HK-2 (cell line): ENCODE measurements around the gene OLFM2.
"Not testable (repeated sequence)": the region's sequence is repeated elsewhere in the genome, so short reads cannot be mapped to it uniquely, and the experiment has no call there.

ENCODE experiments used
- DNase-seq: peaks from one replicate; pipeline ENCODE4 v3.0.0-alpha.2; 2018; ENCODE audit not compliant: unreplicated experiment

OLFM2 gene

GRCh38 chr19:9943744-9944143, 7.4 kb upstream of the OLFM2 start:
- DNase-seq, result no peak

GRCh38 chr19:9941671-9942070, 5.4 kb upstream of the OLFM2 start:
- DNase-seq, result no peak

DNA sequence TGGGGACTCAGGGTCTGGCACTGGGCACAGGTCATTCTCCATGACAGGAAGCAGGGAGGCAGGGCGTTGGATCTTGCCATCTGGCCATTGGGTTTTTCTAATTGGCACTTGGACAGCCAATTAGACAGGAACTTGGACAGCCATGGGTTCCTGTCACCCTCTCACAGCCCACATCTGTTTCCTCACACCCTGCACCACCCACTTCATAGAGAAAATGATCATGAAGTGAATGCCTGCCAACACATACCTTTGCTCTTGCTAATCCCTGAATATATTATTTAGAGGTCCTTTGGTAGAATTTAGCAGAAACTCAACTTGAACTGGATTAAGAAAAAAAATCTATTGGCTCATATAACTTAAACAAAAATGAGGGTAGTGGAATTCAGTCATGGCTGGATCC, 4.9 kb upstream of the OLFM2 start:
- DNase-seq, result no peak

GRCh38 chr19:9940778-9941177, 4.5 kb upstream of the OLFM2 start:
- no peak for DNase-seq

DNA sequence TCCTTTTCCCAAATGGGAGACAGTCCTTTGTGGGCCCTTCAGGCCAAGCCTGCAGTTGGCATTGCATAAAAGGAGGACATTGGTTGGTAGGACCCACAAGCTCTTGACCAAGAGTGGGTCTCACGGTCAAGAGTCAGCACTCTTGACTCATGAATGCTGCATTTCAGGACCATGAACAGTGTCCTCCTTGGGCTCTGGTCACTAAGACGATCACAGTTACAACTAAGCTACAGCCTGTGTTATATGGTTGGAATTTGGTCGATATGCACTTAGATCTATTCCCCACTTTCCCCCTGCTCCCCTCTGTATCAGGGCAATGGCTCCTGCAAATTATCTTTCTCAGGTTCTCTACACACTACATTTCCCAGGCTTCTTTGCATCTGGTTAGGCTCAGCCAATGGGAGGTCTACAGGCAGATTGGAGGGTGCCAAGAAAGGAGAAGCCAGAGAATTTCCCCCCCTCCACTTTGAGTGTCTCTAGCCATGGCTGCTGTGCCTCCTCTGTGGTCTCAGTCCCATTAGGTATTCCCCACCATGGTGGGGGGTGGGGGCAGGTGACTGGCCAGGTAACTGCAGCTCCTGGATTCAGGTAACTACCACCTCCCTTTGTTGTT, 3.1 kb upstream of the OLFM2 start:
- no peak for DNase-seq

DNA sequence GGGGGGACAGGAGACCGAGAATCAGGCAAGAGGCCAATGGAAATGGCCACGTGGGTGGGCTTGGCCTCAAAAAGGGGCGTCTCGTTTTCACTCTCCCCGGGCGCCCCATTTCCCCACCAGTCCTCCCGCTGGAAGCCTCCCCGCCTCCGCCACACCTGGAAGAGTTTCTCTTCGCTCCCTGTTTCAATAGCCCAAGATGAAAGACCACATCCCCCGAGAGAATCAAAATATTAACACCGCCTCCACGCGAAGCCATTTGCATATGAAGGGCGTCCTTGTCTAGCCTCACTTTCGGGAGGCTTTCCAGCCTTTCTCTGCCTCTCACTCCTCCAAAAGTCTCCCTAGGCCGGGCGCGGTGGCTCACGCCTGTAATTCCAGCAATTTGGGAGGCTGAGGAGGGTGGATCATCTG, 691 bp upstream of the OLFM2 start:
- DNase-seq, result no peak

DNA sequence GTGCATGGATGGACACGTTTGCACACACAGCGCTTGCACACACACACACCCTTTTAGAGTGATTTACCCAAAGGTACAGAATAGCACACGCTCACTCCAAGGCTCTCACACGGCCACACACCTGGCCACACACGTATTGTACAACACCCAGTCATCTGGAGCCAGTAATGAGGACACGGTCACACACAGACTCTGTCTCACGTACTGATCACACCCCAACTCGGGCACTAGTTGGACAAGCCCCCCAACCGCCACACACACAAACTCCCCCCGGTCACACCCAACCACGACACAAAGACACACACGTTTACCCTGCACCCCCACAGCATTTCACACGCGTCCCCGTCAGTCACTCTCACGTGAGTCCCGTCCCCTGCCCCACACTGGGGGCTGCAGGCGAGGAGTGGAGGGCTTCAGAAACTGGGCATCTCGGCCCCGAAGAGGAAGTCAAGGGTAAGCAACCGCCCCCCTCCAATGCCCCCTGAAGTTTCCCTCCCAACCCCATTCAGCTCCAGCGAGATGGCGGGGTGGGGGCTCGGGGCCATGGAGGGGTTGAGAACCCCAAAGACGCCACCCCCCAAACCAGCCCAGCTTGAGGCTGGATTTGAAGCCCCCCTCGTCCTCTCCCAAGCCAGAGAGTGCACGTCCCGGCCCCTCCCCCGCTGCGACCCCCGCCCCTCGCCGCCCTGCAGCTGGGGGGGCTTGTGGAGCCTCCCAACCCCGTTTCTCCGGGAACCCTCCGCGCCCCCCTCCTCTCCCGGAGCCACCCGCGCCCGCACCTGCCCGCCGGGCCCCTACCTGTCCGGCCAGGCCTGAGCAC, 599 bp downstream of the OLFM2 start:
- no peak for DNase-seq

- DNase-seq, result peak; percentile 76
Observed at GRCh38 chr19:9934132-9934950, 2.0 kb downstream of the OLFM2 start.

- DNase-seq, result no peak
Observed at GRCh38 chr19:9932835-9933234, 3.5 kb downstream of the OLFM2 start.

DNA sequence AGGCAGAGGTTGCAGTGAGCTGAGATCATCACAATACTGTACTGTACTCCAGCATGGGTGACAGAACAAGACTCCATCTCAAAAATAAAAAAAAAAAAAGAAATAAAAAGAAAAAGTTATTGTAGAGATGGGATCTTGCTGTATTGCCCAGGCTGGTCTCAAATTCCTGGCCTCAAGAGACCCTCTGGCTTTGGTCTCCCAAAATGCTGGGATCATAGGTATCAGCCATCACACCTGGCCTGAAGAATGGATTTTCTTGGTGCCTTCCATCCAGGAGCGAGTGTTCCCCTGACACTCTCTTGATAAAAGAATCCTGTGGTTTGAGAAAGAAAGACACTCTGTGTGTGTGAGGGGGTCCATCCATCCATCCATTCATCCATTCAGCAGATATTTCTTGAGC, 4.7 kb downstream of the OLFM2 start:
- DNase-seq, result no peak

DNA sequence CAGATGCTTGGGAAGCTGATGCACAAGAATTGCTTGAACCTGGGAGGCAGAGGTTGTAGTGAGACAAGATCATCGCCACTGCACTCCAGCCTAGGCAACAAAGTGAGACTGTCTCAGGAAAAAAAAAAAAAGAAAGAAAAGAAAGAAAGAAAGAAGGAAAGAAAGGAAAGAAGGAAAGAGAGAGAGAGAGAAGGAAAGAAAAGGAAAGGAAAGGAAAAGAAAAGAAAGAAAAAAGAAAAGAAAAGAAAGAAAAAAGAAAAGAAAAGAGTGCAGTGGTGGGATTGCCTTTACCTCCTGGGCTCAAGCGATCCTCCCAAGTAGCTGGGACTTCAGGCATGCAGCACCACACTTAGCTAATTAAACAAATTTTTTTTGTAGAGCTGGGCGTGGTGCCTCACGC, 12.9 kb downstream of the OLFM2 start:
- DNase-seq, result no peak

DNA sequence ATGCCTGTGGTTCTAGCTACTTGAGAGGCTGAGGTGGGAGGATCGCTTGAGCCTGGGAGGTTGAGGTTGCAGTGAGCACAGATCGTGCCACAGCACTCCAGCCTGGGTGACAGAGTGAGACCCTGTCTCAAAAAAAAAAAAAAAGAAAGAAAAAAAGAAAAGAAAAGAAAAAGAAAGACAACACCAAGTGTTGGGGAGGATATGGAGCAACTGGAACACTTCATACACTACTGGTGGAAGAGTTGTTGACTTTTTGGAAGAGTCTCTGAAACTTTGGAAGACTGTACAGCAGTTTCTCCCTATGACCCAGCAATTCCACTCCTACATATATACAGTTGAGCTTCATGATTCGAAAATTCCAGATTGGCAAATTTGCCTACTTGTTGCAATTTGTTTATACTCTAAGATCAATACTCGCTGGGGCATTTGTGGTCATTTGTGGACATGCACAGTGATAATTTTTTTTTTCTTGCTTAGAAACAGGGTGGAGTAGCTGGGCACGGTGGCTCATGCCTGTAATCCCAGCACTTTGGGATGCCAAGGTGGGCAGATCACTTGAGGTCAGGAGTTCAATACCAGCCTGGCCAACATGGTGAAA, 13.4 kb downstream of the OLFM2 start:
- DNase-seq, result not testable (repeated sequence)

- peak; percentile 39 for DNase-seq
Observed at GRCh38 chr19:9917321-9917720, 19.0 kb downstream of the OLFM2 start.

DNA sequence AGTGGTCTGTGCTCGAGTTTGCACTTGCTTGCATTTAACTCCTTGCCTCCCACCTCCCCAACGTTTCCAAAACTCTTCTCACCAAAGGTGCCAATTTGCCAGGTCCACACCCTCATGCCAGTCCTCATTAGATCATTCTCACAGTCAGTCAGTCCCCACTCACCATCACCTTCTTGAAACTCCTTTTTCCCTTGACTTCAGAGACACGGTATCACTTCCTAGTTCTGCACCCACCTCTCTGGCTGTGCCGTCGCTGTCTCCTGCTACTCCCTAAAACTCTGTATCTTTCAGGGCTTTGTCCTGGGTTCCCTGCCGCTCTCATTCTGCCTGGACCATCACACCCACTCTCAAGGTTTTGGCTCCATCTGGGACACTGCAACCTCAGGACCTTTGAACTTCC, 19.6 kb downstream of the OLFM2 start:
- no peak for DNase-seq

GRCh38 chr19:9914315-9915207, 21.8 kb downstream of the OLFM2 start:
- DNase-seq, result peak; percentile 84

DNA sequence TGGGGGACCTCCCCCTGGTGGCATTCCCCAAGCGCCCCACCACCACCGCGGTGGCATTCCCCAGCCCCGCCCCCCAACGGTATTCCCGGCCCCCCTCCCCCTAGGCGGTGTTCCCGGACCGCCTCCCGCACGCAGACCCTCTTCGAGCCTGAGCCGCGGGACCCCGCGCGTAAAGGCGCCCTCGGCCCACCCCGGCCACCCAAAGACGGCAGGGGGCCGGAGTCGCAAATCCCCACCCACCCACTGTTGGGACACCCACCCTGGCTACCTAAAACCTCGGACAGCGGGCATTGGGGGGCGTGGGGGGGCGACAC, 22.4 kb downstream of the OLFM2 start:
- DNase-seq, result no peak

GRCh38 chr19:9913237-9914000, 22.9 kb downstream of the OLFM2 start:
- peak; percentile 41 for DNase-seq

DNA sequence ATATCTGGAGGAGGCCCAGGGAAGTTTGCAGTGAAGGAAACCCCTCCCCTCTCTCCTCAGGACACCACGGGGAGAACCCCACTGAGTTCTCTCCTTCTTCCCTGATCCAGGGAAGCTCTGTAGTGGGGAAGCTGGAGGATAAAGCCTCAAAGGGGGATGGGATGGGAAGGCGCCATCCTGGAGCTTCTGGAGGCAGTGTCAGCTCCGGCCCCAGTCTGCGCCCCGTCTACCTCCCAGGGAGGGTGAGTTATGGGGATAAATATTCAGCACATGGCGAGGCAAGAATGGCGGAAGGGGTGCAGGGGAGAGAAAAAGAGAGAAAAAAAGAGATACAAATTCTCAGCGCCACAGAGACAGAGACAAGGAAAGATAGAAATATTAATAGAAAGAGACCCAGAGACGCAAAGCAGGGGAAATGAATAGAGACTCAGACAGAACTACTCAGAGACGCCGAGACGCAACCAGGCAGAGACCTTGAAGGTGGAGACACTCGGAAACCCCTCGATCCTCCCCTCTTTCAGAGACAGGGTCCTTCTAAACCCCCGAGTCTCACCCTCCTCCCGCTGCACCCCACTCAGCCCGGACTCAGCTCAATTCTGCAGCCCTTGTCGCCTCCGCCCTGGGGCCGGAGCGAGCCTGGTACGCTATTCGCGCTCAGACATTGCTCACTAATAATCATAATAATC, 23.6 kb downstream of the OLFM2 start:
- no peak for DNase-seq

GRCh38 chr19:9911524-9912185, 24.7 kb downstream of the OLFM2 start:
- no peak for DNase-seq

- no peak for DNase-seq
Observed at GRCh38 chr19:9910625-9911024, 25.7 kb downstream of the OLFM2 start.
